ENCODE data around the gene ATR. TPM values are rescaled to one million over a fixed set of nuclear protein-coding genes. Genes with fewer than 3 reads are reported as not detected.
"Not testable (repeated sequence)": the region's sequence is repeated elsewhere in the genome, so short reads cannot be mapped to it uniquely, and the experiment has no call there.

The ATR gene
- total and polyA plus RNA-seq, 8 donors: 19.5 to 31.2 (median 29.3) TPM

GRCh38 chr3:142595581-142595950, 17.0 kb upstream of the ATR start:
- H3K27me3 ChIP-seq: no peaks in the 10 kb centered on the region
- intact Hi-C loops (cut with DNase I): no loop called here
- peaks cover 0 to 27% of the 10 kb centered on the region in 2 donors for H3K4me1 ChIP-seq
- H3K36me3 ChIP-seq: no peaks in the 10 kb centered on the region
- H3K4me3 ChIP-seq: peak overlapping the region; percentile 77 to 80
- H3K9me3 ChIP-seq: no peaks in the 10 kb centered on the region
- peak; percentile 71 for ATAC-seq
- DNase-seq: peak in 2 of 4 donors; percentile 23 to 60
- no peak for TF ChIP-seq CTCF (IDR thresholded peaks at IDR 0.05)
- H3K27ac ChIP-seq: peak overlapping the region; percentile 81 to 89

- no peaks in the 10 kb centered on the region for H3K36me3 ChIP-seq
- H3K27me3 ChIP-seq: no peaks in the 10 kb centered on the region
- H3K9me3 ChIP-seq: no peaks in the 10 kb centered on the region
- ATAC-seq (no peak), DNase-seq (no peak)
- peaks cover 0 to 27% of the 10 kb centered on the region in 2 donors for H3K4me1 ChIP-seq
- H3K4me3 ChIP-seq: no peak overlapping the region
- intact Hi-C loops (cut with DNase I): no loop called here
- TF ChIP-seq CTCF (IDR thresholded peaks at IDR 0.05): no peak
- H3K27ac ChIP-seq: peak overlapping the region; percentile 81 to 89
These were observed 16.6 kb upstream of the ATR start for GRCh38 chr3:142595141-142595540.

- H3K4me3 ChIP-seq; H3K27me3 ChIP-seq; H3K27ac ChIP-seq; intact Hi-C loops (cut with DNase I); H3K9me3 ChIP-seq; H3K36me3 ChIP-seq; ATAC-seq: not testable (repeated sequence)
- peak in 1 of 4 donors; percentile 51 for DNase-seq
- peaks cover 0 to 15% of the 10 kb centered on the region in 2 donors for H3K4me1 ChIP-seq
These were observed 13.7 kb upstream of the ATR start for GRCh38 chr3:142592268-142592667.

- intact Hi-C loops (cut with DNase I): loop anchor here in 1 of 2 donors (10.0 kb wide), 1 partner anchor 406 kb away; no protein-coding TSS in a partner anchor
- H3K27me3 ChIP-seq: no peaks in the 10 kb centered on the region
- no peak for DNase-seq
- H3K4me1 ChIP-seq: no peaks in the 10 kb centered on the region
- no peak for ATAC-seq
- no peak for TF ChIP-seq CTCF (IDR thresholded peaks at IDR 0.05)
- H3K36me3 ChIP-seq: no peaks in the 10 kb centered on the region
- no peak overlapping the region for H3K27ac ChIP-seq
- H3K4me3 ChIP-seq: no peak overlapping the region
- H3K9me3 ChIP-seq: no peaks in the 10 kb centered on the region
These were observed 10.2 kb upstream of the ATR start for GRCh38 chr3:142588703-142589102.

GRCh38 chr3:142586803-142587406, 8.4 kb upstream of the ATR start:
- intact Hi-C loops (cut with DNase I): loop anchor here in 1 of 2 donors (10.0 kb wide), 1 partner anchor 408 kb away; no protein-coding TSS in a partner anchor
- no peak overlapping the region for H3K27ac ChIP-seq

GRCh38 chr3:142581070-142581469, 2.5 kb upstream of the ATR start:
- not testable (repeated sequence) for ATAC-seq, H3K9me3 ChIP-seq, DNase-seq, H3K27ac ChIP-seq, H3K27me3 ChIP-seq, H3K4me3 ChIP-seq, H3K36me3 ChIP-seq
- H3K4me1 ChIP-seq: peaks cover 6 to 23% of the 10 kb centered on the region in 2 donors
- intact Hi-C loops (cut with DNase I): loop anchor here in 1 of 2 donors (10.0 kb wide), 1 partner anchor 414 kb away; no protein-coding TSS in a partner anchor

More at GRCh38 chr3:142586803-142587406, 8.4 kb upstream of the ATR start:
- TF ChIP-seq CTCF (IDR thresholded peaks at IDR 0.05): peak; percentile 40 to 47
- Histone ChIP-seq H3K9me3 (no peaks in the 10 kb centered on the region), H3K36me3 (no peaks in the 10 kb centered on the region), H3K4me1 (no peaks in the 10 kb centered on the region), H3K27me3 (no peaks in the 10 kb centered on the region), H3K4me3 (no peak overlapping the region)
- DNase-seq: peak in 2 of 4 donors; percentile 51 to 74
- ATAC-seq: peak; percentile 95
